ENCODE results near the gene NCEH1.
"Not testable (repeated sequence)": the region's sequence is repeated elsewhere in the genome, so short reads cannot be mapped to it uniquely, and the experiment has no call there.

Gene NCEH1

DNA sequence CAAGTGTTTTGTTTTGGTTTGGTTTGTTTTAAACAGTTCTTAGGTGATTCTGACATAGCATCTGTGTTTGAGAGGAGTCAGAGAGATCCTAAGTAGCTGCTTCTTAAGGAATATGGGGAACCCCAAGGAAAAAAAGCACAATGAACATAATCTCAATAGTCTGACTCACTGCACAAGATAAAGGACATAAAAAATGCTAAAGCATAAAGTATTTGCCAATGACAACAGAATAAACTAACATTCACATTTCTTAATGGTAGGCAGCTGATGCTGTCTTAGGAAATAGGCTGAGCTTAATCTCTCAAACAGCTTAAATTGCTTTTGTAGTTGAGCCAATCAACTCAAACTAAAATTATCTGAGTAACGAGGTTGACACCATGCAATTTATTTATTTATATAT lies 2.9 kb downstream of the NCEH1 start:
- DNase-seq (ENCODE audit: low read depth in 3 of 3, low spot score in 1 of 3) = no peak

DNA sequence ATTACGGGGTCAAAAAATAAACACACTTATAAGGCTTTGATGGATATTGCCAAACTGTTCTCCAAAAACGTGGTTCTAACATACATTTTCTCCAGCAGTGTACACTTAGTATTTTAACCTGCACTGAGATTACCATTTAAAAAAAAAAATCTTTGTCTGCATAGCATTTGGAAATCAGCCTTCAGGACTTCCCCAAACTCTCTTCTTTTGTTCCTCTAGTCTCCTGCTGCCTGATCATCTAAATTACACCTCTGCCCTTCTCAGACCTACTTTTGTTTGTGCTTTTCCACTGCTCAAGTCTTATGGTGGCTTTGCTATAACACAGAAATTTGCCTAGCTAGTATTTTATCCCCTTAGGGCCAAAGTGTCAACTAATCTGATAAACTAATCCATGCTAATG lies 3.8 kb downstream of the NCEH1 start:
- no peak for DNase-seq (ENCODE audit: low read depth in 3 of 3, low spot score in 1 of 3)

- DNase-seq (ENCODE audit: low read depth in 3 of 3, low spot score in 1 of 3) = no peak
Measured at GRCh38 chr3:172705170-172705569, 5.7 kb downstream of the NCEH1 start.

DNA sequence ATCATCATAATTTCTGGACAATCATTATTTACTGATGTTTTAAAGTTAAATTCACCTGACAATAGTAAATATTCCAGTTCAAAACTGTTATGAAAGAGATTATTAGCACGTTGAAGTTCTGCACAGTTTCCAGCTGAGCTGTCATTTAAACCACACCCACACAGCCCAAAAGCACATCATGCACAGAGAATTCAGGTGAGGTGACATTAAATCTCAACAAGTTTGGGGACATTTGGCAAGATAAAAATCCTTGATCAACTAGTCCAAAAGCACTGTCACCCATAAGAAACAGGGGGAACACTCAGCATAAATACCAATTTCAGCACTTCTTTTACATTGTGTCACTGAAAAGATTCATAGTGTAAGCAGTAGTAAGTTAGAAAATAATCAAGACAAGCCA lies 6.9 kb downstream of the NCEH1 start:
- DNase-seq (ENCODE audit: low read depth in 3 of 3, low spot score in 1 of 3) = no peak

GRCh38 chr3:172702731-172703130 lies 8.1 kb downstream of the NCEH1 start:
- not testable (repeated sequence) for DNase-seq (ENCODE audit: low read depth in 3 of 3, low spot score in 1 of 3)

DNA sequence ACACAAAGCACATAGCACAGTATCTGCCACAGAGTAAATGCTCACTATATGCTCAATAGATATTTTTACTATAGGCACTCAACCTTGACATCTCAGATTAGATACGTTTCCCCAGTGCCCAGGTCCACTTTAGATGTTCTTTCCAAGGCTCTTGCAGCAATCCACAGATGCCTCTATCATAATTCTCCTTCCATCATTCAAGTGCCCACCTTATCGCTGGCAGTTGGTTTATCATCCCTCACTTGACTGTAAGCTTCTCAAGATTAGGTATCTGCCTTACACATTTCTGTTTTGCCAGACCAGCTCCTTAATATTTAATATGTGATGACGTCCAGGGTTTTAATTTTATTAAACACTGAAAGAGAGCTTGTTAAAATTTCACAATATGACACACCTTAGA lies 8.6 kb downstream of the NCEH1 start:
- no peak for DNase-seq (ENCODE audit: low read depth in 3 of 3, low spot score in 1 of 3)

- DNase-seq (ENCODE audit: low read depth in 3 of 3, low spot score in 1 of 3) = no peak
Measured at GRCh38 chr3:172701751-172702150, 9.1 kb downstream of the NCEH1 start.

GRCh38 chr3:172700936-172701455 lies 9.9 kb downstream of the NCEH1 start:
- DNase-seq (ENCODE audit: low read depth in 3 of 3, low spot score in 1 of 3) = no peak

GRCh38 chr3:172700256-172700655 lies 10.6 kb downstream of the NCEH1 start:
- DNase-seq (ENCODE audit: low read depth in 3 of 3, low spot score in 1 of 3) = no peak

DNA sequence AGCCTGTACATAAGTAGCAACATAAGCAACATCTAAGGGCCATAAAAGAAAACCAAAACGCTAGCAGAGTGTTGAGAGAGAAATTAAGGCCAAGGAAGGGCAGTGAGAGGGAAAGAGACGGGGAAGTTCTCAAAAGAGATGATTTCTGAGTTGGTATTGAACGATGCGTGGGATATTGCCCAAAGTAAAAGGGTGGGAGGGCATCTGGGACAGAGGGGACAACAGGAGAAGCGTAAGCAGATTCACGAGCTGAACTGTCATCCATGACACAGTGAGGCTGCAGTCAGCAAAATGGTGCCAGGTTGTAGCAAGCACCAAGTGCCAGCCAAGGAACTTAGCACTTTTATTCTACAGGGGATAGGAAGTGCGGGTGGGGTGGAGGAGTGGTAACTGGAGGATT lies 11.8 kb downstream of the NCEH1 start:
- DNase-seq (ENCODE audit: low read depth in 3 of 3, low spot score in 1 of 3) = no peak

DNA sequence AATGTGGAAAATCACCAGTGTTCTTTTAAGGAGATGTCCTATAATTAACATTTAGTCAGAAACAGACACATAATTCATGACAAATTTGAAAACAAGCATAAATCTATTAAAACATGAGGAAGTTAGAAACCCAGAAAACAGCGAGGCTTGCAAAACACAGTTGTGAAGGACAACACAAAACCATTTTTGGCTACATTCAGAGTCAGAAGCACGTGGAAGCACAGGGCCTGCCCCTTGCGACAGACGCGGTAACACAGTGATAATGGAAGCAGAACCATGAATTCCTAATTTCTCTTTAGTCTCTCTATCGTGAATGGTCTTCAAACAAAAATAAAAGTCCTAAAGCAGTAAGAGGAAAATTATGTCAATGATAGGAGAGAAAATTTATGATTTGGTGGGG lies 12.2 kb downstream of the NCEH1 start:
- DNase-seq (ENCODE audit: low read depth in 3 of 3, low spot score in 1 of 3) = no peak

DNA sequence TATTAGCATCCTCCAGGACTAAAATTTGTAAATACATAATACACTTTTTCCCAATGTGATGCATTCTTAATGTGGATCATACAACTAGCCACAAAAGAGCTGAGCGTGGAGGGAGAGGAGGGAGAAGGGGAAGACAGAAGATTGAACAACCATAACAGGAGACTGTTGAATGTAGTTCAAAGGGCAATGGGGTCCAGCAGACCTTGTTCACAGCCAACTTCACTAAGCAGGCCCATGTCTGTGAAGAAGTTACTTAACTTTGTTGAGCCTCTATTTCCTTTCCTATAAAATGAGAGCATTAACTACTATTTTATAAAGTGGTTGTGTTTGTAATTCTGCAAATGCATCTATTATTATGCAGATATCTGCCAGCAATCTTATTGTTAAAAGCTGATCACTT lies 13.3 kb downstream of the NCEH1 start:
- DNase-seq (ENCODE audit: low read depth in 3 of 3, low spot score in 1 of 3) = no peak

- DNase-seq (ENCODE audit: low read depth in 3 of 3, low spot score in 1 of 3) = no peak
Measured at GRCh38 chr3:172696357-172696756, 14.5 kb downstream of the NCEH1 start.

DNA sequence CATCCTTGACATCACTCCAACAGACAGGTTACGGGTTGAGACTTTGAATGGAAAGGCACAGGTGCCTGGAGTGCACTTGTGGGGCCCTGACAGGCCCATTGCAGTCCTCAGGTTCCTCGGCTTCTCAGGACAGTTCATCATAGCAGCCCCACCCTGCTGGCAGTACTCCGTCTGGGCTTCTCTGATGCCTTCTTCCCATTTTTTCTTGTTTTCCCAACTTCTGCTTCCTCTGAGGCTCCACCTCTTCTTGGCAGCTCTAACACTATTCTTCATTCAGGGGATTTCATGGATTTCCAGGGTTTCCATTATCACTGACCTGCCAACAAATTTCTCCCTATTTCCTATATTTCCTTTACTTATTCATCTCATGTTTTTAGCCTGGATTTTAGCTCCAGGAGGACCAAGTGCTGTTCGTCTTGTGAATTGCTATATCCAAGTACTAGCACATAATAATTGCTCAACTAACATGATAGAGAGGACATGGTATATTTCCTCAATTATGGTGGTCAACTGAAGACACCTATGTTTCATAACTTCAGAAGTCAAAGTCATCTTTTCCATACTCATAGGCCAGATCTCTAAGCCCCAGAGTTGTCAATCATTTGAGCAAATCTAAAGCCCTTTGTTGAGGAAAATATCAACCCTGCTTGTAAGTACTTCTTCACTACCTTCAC lies 16.2 kb downstream of the NCEH1 start:
- no peak for DNase-seq (ENCODE audit: low read depth in 3 of 3, low spot score in 1 of 3)

GRCh38 chr3:172692751-172693338 lies 18.0 kb downstream of the NCEH1 start:
- DNase-seq (ENCODE audit: low read depth in 3 of 3, low spot score in 1 of 3) = no peak

- no peak for DNase-seq (ENCODE audit: low read depth in 3 of 3, low spot score in 1 of 3)
Measured at GRCh38 chr3:172690936-172691335, 19.9 kb downstream of the NCEH1 start.

DNA sequence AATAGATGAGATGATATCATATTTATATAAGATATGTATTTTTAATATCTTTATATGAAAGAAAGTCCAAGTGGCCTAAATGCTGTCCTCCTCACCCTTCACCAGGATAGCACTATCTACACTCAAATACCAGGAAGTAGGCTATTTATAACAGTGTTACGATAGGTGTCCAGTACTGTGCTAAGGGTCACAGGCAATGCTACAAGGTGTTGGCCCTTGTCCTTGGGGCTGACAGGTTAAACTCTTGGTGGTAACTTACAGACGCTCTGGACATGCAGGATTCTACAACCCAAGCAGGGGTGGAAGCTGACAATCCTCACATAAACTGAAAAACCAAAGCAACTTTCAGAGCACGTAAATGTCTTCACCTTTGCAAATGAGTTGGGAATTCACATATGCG lies 22.3 kb downstream of the NCEH1 start:
- DNase-seq (ENCODE audit: low read depth in 3 of 3, low spot score in 1 of 3) = no peak

DNA sequence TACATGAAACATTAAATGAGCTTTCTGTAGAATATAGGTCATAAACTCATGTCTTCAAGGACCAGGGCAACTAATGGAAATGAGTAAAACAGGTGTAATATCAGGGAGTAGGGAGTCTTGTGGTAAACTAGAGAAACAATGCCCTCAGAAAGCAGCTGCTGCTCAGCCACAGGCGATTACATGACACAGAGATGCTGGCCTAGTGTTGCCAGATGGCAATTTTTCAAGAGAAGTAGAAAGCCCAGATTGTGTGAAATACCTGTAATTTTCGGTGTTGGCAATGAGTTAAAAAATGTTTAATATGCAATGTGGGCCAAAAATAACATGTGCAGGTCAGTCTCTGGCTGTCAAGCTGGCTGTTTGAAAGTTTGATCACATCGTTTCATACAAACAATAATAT lies 23.4 kb downstream of the NCEH1 start:
- DNase-seq (ENCODE audit: low read depth in 3 of 3, low spot score in 1 of 3) = no peak

DNA sequence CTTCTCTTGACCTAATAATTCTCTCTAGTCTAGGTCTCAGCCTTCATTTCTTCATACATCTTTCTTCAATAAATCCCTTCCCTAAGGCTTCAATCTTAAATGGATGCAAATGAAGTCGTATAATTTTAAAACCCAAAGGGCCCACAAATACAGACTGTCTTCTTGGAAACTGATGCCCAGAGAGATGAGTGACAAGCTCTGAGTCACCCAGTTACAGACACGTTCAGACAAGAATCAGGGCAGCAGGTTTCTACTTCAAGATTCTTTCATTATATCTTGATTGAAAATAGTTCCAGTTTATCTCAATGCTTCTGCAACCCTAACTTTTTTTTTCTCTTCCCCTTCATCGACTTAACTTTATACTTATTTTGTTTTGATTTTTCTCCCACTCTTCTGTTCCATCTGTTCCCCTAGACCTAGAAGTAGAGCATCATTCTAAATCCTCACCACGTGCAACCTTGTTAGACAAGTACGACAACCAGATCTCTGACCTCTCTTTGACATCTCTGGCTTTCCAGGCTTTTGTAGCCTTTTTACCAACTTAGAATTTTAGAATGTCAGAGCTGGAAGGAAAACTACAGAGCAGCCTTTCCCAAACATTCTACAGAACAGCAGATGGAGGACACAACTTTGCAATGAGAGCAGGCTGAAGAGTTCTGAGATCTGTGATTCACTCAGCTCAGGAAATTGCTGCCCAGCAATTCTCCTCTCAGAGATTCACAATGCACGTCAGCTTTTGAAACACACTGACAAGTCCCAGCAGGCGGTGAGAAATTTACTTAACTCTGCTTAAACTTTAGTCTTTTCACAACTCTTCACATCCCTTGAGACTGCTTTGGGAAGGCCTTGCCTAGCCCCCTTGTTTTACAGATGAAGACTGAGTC lies 25.3 kb downstream of the NCEH1 start:
- DNase-seq (ENCODE audit: low read depth in 3 of 3, low spot score in 1 of 3) = no peak

- no peak for DNase-seq (ENCODE audit: low read depth in 3 of 3, low spot score in 1 of 3)
Measured at GRCh38 chr3:172680684-172681083, 30.2 kb downstream of the NCEH1 start.

- no peak for DNase-seq (ENCODE audit: low read depth in 3 of 3, low spot score in 1 of 3)
Measured at GRCh38 chr3:172679599-172679998, 31.3 kb downstream of the NCEH1 start.

DNA sequence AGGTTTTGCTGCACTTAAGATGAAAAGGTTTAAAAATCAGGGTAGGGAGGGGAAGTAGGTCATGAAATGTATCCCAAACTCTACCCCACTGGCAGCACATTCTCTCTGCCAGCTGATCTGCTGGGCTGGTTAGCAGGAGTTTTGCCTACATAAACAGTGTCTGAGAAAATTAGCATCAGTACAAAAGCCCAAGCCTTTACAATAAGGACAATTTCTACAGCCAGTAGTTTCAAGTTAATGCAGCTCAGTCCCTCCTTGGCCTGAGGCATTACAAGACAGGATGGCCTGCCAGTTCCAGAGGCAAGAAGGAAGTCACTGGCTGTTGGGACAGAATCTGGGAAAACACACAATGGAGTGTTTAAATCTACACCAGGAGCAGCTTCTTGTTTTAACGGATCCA lies 32.8 kb downstream of the NCEH1 start:
- DNase-seq (ENCODE audit: low read depth in 3 of 3, low spot score in 1 of 3) = no peak

Measured in stimulated activated CD4-positive, alpha-beta T cell treated with anti-CD3 and anti-CD28 coated beads, TNF-alpha, amount 100 ng/mL, for 1 hour (primary cell).